KOPT-K1 (cell line): ENCODE measurements around the gene CCP110.

ENCODE experiments used
- H3K27ac ChIP-seq: fragments of 200-600 bp; sonication (generic); 2 replicates; pipeline ENCODE4 v1.5.1; 2016; ENCODE audit warnings: antibody characterized with exemption, mild to moderate bottlenecking, low read depth, low read length; ENCODE audit not compliant: poor library complexity, severe bottlenecking
- H3K36me3 ChIP-seq: fragments of 200-600 bp; sonication (generic); 2 replicates; pipeline ENCODE4 v1.5.1; 2017; ENCODE audit warnings: antibody characterized with exemption, mild to moderate bottlenecking, low read length, moderate library complexity; ENCODE audit not compliant: insufficient read depth
- H3K9me3 ChIP-seq: fragments of 200-600 bp; sonication (generic); 2 replicates; pipeline ENCODE4 v1.5.1; 2017; ENCODE audit warnings: antibody characterized with exemption, low read length, mild to moderate bottlenecking; ENCODE audit not compliant: insufficient read depth, poor library complexity, severe bottlenecking

Gene CCP110

GRCh38 chr16:19555186-19555937 lies 31.6 kb downstream of the CCP110 start, which contains the start of gene VPS35L:
TSS of gene VPS35L (plus strand) at chr16:19555703. CDS start at chr16:19555730, 27 bp downstream.
- H3K9me3 ChIP-seq: no peaks in the 10 kb centered on the region
- peaks cover 35% of the 10 kb centered on the region for H3K36me3 ChIP-seq
- peak within 1 kb of the TSS; percentile 89 for H3K27ac ChIP-seq

- peak overlapping the region; percentile 89 for H3K27ac ChIP-seq
- no peaks in the 10 kb centered on the region for H3K9me3 ChIP-seq
Observed at GRCh38 chr16:19555938-19556771, 32.4 kb downstream of the CCP110 start.

GRCh38 chr16:19559242-19559910 lies 35.6 kb downstream of the CCP110 start:
- no peaks in the 10 kb centered on the region for H3K36me3 ChIP-seq
- H3K9me3 ChIP-seq: no peaks in the 10 kb centered on the region
- H3K27ac ChIP-seq: no peak overlapping the region

More at GRCh38 chr16:19555938-19556771, 32.4 kb downstream of the CCP110 start:
- H3K36me3 ChIP-seq: peaks cover 27% of the 10 kb centered on the region

- H3K36me3 ChIP-seq: peaks cover 6% of the 10 kb centered on the region; the same call in 1 of the 2 replicates
- H3K27ac ChIP-seq: no peak overlapping the region
- no peaks in the 10 kb centered on the region for H3K9me3 ChIP-seq
Observed at GRCh38 chr16:19560078-19560477, 36.3 kb downstream of the CCP110 start.

- peaks cover 37% of the 10 kb centered on the region for H3K36me3 ChIP-seq
- H3K27ac ChIP-seq: no peak overlapping the region
- no peaks in the 10 kb centered on the region for H3K9me3 ChIP-seq
Observed at GRCh38 chr16:19563377-19563776, 39.6 kb downstream of the CCP110 start.

GRCh38 chr16:19566362-19566761 lies 42.6 kb downstream of the CCP110 start:
- H3K36me3 ChIP-seq: peaks cover 55% of the 10 kb centered on the region
- no peak overlapping the region for H3K27ac ChIP-seq
- H3K9me3 ChIP-seq: no peaks in the 10 kb centered on the region

GRCh38 chr16:19567560-19567959 lies 43.8 kb downstream of the CCP110 start:
- Histone ChIP-seq H3K27ac (no peak overlapping the region), H3K36me3 (peaks cover 64% of the 10 kb centered on the region), H3K9me3 (no peaks in the 10 kb centered on the region)

GRCh38 chr16:19573997-19574396 lies 50.3 kb downstream of the CCP110 start:
- Histone ChIP-seq H3K36me3 (peaks cover 82% of the 10 kb centered on the region), H3K9me3 (no peaks in the 10 kb centered on the region), H3K27ac (no peak overlapping the region)

GRCh38 chr16:19574615-19575014 lies 50.9 kb downstream of the CCP110 start:
- Histone ChIP-seq H3K27ac (no peak overlapping the region), H3K36me3 (peaks cover 82% of the 10 kb centered on the region), H3K9me3 (no peaks in the 10 kb centered on the region)

- Histone ChIP-seq H3K27ac (no peak overlapping the region), H3K36me3 (peaks cover 98% of the 10 kb centered on the region), H3K9me3 (peaks cover 7% of the 10 kb centered on the region)
Observed at GRCh38 chr16:19578378-19578971, 54.7 kb downstream of the CCP110 start.

- Histone ChIP-seq H3K36me3 (peaks cover 84% of the 10 kb centered on the region), H3K9me3 (peaks cover 7% of the 10 kb centered on the region), H3K27ac (no peak overlapping the region)
Observed at GRCh38 chr16:19582050-19582831, 58.5 kb downstream of the CCP110 start.

GRCh38 chr16:19583665-19584300 lies 60.0 kb downstream of the CCP110 start:
- no peak overlapping the region for H3K27ac ChIP-seq
- peaks cover 7% of the 10 kb centered on the region for H3K9me3 ChIP-seq
- H3K36me3 ChIP-seq: peaks cover 79% of the 10 kb centered on the region

- Histone ChIP-seq H3K9me3 (no peaks in the 10 kb centered on the region), H3K27ac (no peak overlapping the region), H3K36me3 (peaks cover 63% of the 10 kb centered on the region)
Observed at GRCh38 chr16:19588661-19589060, 64.9 kb downstream of the CCP110 start.

- H3K27ac ChIP-seq: no peak overlapping the region
- H3K36me3 ChIP-seq: peaks cover 63% of the 10 kb centered on the region
- no peaks in the 10 kb centered on the region for H3K9me3 ChIP-seq
Observed at GRCh38 chr16:19589106-19589505, 65.4 kb downstream of the CCP110 start.
